Ramos (cell line): ENCODE results near the gene NUP133.
"Not testable (repeated sequence)": the region's sequence is repeated elsewhere in the genome, so short reads cannot be mapped to it uniquely, and the experiment has no call there.

Source experiments
- in situ Hi-C: fragments of 300-500 bp; cut with MboI; formaldehyde crosslinking; loops from one replicate; pipeline ENCODE4 v1.14.3; 2022; ENCODE audit warnings: low sequenced_read_pairs; ENCODE audit not compliant: unreplicated experiment

The NUP133 gene

DNA sequence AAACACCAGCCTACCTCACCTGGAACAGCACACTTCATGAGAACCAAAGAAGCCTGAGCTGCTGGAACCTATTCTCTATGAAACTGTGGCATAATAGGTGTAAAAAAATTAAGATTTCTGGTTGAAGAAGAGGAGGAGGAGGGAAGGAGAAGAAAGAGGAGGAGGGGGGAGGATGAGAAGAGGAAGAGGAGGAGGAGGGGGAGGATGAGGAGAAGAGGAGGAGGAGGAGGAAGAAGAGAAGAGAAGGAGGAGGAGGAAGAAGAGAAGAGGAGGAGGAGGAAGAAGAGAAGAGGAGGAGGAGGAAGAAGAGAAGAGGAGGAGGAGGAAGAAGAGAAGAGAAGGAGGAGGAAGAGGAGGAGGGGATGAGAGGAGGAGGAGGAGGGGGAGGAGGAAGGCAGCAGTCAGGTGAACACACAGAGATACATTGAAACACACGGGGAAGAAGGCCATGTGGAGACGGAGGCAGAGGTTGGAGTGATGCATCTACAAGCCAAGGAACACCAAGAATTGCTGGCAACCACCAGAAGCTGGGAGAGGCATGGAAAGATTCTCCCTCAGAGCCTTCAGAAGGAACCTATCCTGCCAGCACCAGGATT, 82.5 kb downstream of the NUP133 start:
- in situ Hi-C loops, result no loop called here

DNA sequence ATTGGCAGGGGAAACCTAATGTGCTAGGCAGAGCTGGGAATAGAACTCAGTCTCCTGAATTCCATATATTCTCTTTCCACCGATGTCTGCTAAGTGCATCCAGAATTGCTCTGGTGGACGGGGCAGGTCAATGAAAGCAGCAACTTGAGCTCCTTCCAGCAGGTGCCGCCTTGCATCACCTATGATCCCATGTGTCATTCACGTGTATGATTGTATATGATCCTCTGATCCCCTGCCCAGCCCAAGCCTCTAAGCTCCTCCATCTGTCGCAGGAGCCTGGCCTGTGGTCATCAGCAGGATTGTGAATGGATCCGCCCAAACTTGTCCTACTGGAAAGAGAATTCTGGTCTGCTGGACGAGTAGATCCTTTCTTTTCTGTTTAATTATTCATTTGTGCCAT, 87.4 kb downstream of the NUP133 start:
- in situ Hi-C loops, result no loop called here

GRCh38 chr1:229420224-229420623, 87.9 kb downstream of the NUP133 start:
- in situ Hi-C loops, result no loop called here

- in situ Hi-C loops, result not testable (repeated sequence)
Observed at GRCh38 chr1:229418586-229418985, 89.6 kb downstream of the NUP133 start.

- in situ Hi-C loops, result not testable (repeated sequence)
Observed at GRCh38 chr1:229412810-229413209, 95.3 kb downstream of the NUP133 start.

DNA sequence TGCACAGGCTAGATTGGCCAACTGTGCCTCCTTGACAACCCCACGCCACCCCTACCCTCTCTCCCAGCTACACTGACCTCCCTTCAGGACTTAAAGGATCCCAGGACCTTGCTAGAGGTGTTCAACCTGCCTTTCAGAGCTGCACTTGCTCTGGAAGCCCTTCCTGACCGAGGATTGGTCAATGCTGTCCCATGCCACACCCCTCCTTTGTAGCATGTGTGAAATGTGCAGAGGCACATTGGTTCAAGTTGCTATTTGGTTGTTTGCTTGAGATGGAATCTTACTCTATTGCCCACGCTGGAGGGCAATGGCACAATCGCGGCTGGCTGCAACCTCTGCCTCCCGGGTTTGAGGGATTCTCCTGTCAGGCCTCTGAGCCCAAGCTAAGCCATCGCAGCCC, 96.1 kb downstream of the NUP133 start:
- in situ Hi-C loops, result no loop called here

DNA sequence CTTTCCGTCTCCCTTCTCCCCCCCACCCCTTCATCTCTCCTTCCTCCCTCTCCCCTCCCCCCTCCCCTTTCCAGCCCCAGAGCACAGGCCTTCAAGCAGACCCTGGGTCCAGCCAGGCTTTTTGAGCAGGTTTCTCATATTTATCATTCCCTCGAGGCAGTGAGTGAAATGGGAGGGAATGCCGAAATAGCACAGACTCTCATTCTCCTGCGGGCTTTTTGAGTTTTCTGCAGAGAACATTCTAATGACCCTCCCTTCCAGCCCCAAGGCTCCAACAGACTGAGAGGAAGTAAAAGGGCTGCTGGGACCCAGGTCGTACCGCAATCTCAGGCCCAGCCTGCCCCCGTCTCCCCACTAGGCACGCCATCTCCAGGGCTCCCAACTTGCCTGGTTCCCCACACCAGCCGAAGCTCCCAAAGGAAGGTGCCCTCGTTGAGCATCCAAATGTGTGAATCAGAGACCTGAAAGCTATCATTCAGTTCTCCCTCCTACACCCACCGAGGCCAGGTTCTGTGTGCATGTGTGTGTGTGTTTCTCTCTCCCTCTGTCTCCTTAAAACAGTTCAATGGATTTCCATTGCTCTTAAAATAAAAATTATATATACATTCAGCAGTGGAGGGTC, 96.6 kb downstream of the NUP133 start:
- in situ Hi-C loops, result no loop called here

- in situ Hi-C loops, result no loop called here
Observed at GRCh38 chr1:229410692-229411433, 97.3 kb downstream of the NUP133 start.

- in situ Hi-C loops, result no loop called here
Observed at GRCh38 chr1:229410370-229410691, 97.8 kb downstream of the NUP133 start.

- in situ Hi-C loops, result no loop called here
Observed at GRCh38 chr1:229409616-229410369, 98.3 kb downstream of the NUP133 start.

- in situ Hi-C loops, result no loop called here
Observed at GRCh38 chr1:229408458-229409037, 99.6 kb downstream of the NUP133 start.

DNA sequence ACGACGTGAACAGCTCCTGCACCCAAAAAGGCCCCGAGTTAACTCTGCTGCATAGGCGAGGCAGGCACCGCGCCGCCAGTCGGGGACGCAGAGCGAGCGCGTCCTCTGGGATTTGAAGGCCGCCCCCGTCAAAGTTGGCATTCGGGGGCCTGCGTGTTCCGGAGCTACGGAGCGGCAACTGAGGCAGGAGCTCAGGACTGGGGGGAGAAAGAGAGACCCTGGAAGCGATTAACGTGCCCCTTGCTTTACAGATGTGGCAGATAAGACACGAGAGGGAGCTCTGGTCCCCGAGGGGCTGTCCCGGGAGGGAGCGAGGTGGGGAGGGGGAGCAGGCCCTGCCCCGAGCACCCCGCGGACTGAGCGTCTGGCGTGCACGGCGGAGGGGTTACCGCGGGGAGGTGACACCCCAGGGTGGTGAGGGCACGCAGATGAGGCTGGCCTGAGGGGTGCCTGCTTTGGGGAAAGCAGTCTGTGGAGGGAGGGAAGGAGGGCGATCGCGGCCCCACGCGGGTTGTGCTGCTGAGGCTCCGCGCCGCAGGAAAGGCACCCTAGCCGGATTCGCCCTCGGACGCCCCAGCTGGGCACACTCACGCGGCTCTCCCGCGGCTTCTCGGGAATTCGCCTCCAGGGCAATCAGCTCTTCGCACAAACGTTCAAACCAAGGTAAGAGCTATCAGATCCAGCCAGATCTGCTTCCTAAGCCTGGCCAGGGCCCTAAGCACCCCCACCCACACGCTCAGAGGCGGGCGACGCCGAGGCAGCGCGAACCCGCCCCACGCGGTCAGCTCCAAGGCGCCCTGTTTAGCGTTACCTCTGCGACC, 100.7 kb downstream of the NUP133 start:
- in situ Hi-C loops, result no loop called here

DNA sequence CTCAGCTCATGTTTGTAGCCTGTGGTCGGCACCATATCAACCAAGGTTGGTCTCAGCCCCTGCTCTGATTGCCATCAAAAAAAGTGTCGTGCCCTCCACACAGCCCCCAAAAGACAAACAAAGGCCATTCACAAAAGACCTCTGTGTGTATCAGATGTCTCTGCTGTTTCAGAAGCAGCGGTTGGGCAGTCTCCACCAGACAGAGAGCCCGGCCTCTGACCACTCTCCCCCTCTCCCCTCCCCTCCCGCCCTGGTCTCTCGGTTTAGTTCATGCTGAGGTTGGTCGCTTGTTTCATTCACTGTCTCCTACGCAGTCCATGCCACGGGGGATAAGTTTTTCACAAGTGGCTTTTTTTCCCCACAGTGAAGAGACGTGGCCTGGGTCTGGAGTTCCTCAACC, 101.3 kb downstream of the NUP133 start:
- in situ Hi-C loops, result no loop called here

- in situ Hi-C loops, result no loop called here
Observed at GRCh38 chr1:229403573-229403972, 104.6 kb downstream of the NUP133 start.

DNA sequence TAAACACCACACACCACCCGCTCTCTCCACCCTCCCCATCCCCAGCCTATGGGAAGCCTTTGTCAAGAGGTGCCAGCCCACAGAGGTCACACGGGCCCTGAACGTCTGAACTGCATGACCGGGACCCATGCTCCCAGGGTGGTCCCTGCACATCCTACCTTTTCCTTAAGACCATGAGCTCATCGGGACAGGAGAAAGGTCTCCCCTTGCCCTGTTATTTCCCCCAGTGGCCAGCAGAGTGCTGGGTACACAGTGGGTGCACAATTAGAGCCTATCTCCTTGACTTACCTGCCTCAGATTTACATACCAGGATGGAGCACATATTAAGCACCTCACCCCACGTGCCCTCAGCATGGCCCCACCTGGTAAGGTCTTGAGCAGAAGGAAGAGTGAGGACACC, 105.1 kb downstream of the NUP133 start:
- in situ Hi-C loops, result no loop called here

- in situ Hi-C loops, result not testable (repeated sequence)
Observed at GRCh38 chr1:229402329-229402728, 105.8 kb downstream of the NUP133 start.

DNA sequence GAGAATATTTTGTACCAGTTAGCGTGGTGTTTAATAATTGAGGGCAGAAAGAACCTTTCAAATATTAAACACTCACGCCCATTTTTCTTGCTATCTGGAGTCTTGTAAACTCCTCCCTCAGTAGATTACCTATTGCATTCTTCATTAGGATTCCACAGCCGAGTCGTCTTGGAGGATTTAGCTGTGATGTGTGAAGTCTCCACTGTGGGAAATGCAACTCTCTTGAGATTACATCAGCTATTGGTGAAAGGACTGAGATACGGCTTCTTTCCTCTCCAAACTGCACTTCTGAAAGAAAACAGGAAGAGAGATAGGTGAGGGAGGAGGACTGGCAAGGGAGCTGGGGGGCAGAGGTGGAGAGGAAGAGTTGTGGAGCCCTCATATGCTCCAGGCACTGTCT, 110.4 kb downstream of the NUP133 start:
- in situ Hi-C loops, result no loop called here

- in situ Hi-C loops, result no loop called here
Observed at GRCh38 chr1:229396585-229397206, 111.4 kb downstream of the NUP133 start.

- in situ Hi-C loops, result not testable (repeated sequence)
Observed at GRCh38 chr1:229394517-229394916, 113.6 kb downstream of the NUP133 start.
